AG20443 (cell line): ENCODE measurements around the gene EEF2.

Experiments used
- DNase-seq: peaks from one replicate; pipeline ENCODE4 v3.0.0; 2012; ENCODE audit warnings: low spot score, mixed read lengths

Gene EEF2

DNA sequence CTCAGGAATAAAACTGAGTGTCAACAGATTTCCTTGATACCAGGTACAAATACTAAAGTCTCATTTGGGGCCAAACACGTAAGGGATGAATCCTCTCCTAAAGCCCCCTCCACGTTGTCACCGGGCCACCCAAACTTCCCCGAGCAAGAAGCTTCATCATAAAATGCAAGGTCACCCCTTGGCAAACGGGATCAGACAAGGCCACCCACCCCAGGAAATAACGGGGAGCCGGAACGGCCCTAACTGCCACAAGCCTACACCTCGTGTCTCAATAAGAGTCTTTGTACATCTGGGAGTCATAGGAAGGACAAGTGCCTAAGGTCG lies 717 bp downstream of the EEF2 start:
- peak; percentile 3 for DNase-seq

DNA sequence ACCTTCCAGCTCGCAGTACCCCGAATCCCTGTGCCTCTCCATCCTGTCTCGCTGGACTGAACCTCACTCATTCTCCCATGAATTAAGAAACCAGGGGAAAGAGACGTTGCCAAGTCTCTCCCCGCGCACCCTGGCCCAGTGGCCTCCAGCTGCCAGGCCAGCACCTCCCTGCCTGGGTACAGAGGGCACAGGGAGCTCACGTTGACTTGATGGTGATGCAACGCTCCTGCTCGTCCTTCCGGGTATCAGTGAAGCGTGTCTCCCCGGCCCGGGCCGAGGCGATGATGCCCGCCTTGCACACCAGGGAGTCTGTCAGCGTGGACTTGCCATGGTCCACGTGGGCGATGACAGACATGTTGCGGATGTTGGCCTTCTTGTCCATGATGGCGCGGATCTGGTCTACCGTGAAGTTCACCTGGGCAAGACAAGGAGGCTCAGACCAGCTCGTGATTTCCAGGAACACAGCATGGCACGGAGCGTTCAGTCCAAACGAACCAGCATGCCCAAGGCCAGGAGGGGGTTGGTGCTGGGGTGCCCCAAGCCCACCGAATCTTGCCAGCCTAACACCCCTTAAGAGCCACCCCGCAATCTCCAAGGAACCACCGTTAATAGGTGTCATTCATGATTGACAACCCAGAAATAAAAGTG lies 1.2 kb downstream of the EEF2 start:
- peak; percentile 47 for DNase-seq

DNA sequence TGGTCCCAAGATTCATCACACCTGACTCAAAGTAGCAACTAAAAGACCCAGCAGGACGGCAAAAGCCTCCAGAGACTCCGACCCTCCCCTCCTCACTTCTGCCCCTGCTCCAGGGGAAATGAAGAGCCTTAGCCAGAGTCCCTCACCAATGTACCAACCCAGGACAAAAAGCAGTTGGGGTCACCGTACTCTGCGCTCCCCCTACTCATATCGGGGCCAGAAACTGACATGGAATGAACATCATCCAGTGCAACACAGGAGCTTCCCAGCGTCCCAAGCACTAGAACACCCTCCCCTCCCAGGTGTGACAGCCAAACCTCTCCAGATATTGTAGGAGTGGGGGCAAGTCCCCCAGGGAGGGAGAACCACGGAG lies 1.7 kb downstream of the EEF2 start:
- DNase-seq = peak; percentile 3

DNA sequence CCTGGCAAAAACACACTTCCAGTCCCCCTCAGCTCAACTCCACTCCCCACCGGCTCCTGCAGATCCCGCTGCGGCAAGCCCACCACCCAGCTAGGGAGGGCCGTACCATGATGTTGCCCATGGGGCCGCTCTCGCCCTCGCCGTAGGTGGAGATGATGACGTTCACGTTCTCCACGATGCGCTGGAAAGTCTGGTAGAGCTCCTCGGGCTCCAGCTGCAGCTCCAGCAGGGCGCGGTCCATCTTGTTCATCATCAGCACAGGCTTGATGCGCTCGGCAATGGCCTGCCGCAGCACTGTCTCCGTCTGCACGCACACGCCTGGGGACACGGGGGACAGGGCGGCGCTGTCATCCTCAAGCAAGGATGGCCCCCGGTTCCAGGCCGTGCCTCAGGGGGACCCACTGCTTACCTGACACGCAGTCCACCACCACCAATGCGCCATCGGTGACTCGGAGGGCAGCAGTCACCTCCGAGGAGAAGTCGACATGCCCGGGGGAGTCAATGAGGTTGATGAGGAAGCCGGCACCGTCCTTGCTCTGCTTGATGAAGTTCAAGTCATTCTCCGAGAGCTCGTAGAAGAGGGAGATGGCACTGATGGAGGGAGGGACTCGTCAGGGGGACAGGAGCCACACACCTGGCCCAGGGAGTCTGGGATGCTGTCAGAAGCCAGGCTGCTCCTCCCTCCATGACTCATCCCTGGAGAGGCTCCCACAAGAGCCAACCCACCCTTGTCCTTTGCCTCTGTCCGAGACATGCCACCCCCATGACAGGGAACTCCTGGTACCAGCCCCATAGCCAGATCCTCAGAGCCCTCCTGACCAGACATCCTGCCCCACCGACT lies 2.3 kb downstream of the EEF2 start:
- peak; percentile 51 for DNase-seq

DNA sequence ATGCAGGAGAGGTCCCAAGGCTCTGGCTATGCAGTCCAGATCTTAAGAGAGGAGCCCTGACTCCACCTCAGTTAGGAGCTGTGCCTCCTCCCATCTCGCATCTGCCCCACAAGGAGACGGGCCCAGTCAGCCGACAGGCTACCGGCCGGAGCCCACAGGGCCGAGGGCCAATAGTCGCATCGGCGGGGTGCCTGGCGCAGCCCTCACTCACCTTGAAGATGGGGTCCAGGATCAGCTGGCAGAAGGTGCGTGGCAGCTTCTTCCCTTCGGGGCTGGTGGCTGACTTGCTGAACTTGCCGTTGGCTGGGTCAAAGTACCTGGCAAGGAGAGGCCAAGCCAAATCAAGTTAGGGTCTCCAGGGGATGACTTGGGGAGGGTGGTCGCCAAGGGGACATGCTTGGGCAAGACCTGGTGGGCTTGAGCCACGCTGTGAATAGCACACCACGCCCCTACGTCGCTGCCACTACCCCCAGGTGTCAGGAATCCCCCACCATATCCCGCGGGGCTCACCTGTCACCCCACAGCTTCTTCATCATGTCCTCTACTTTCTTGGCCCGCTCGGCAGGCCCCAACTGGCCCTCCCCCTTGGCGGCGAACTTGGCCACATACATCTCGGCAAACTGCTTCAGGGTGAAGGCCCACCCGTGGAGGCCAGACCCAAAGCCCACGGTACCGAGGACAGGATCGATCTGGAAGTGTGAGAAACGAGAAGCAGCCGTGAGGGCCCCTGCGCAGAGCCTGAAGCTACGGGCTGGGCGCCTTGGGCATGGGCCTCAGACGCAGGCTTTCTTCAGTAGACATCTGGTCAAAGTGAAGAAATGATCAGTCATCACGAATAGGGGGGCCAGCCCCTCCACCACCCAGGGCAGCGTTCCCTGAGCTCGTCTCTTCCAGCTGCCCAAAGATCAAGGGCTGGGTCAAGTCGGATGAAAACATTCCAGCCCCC lies 3.3 kb downstream of the EEF2 start:
- DNase-seq = peak; percentile 4

DNA sequence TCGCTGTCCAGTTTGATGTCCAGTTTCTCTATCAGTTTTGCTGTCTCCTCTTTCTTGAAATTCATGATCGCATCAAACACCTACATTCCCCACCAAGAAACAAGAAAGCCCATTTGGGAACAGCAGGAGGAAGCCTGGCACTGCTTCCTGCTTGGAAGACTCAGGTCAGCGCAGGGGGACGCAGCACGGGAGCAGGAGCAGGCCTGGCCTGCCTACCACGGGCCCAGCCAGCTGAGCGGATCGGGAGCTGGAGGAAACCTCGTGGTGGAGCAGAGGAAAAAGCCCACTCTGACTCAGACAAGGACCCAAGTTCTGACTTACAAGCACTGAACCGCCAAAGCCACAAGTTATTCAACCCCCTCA lies 3.9 kb downstream of the EEF2 start:
- no peak for DNase-seq

DNA sequence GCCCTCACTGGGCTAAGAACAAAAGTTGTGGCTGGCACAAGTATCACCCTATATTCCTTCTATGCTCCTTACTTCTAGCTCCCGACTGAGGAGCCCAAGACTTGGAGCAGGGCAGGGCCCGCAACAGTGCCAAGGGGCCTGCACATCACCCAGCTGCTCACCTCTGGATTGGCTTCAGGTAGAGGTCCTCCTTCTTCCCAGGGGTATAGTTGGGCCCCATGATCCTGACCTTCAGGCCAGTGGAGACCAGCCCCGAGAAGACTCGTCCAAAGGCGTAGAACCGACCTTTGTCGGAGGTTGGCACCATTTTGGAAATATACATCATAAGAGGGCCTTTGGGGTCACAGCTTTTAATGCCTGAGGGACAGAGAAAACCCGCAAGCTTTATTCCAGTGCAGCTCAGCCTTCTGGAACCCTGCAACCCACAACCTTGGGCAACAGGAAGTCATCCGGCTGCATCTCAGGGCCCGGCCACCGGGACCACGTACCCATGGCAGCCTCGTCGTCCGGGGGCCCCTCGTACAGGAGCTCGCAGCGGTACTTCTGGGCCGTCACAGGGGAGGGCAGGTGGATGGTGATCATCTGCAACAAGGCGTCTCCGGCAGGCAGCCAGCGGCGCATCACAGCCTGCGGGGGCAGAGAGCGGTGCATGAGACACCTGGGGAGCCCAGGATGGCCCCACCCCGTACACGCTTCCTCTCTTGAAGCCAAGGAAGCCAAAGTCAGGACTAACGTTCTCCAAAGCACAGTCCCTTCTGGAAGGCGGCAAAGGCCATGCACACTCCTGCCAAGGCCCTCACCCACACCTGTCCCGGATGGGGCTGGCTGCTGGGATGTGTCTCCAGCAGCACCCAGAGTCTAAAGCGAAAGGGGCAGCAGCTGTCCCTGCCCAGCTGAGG lies 4.7 kb downstream of the EEF2 start:
- peak; percentile 3 for DNase-seq

DNA sequence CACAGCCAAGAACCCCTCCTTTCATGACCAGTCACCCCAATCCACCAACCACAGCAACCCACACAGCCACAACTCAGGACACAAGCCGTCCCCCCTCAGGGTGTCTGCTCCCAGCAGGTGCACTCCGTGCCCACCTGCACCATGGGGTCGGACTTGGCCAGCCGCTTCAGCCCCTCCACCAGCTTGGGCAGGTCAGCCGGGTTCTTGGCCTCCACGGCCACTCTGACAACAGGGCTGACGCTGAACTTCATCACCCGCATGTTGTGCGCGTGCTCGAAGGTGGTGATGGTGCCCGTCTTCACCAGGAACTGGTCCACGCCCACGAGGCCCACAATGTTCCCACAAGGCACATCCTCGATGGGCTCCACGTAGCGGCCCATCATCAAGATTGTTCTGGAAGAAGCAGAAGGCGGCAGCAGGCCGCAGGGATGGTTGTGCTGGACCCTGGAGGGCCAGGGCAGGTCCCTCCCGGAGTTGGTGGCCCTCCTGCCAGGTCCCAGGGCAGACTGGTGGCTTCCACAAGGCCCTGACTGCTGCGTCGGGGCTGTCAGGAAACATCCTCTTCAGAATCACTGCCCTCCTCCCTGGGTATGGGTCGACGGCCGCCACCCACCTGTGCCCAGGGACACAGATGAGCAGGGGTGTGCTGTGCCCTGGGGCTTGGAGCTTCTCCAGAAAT lies 5.5 kb downstream of the EEF2 start:
- peak; percentile 3 for DNase-seq

DNA sequence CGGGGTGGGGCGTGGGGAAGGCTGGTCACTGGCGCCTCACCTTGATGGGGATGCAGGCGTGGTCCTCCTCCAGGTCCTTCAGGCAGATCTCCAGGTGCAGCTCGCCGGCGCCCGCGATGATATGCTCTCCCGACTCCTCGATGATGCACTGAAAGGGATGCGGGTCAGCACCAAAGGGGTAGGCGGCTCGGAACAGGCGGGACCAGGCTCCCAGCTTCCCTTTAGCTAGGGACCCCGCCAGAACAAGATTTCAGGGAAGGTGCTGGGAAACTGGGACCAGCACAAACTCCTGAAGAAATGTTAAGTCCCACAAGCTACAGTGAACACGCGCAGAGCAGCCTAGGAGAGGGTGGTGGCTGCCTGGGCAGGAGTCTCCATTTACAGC lies 6.0 kb downstream of the EEF2 start:
- DNase-seq = no peak

DNA sequence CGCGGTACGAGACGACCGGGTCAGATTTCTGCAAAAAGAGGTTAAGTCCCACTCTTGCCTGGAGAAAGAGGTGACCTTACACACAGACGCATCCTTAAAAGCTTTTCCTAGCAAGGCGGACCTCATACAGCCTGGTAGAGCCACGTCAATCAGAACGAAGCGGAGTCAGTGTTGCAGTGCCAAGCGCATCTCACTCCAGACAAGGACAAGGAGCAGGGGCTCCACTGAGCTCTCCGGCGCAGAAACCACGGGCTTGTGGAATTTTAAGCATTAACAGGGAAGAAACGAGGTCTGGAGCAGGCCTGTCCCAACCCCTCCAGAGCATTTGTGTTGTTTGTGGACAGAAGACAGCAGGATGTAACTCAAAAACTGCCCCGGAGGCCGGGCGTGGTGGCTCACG lies 7.1 kb downstream of the EEF2 start:
- DNase-seq = no peak

DNA sequence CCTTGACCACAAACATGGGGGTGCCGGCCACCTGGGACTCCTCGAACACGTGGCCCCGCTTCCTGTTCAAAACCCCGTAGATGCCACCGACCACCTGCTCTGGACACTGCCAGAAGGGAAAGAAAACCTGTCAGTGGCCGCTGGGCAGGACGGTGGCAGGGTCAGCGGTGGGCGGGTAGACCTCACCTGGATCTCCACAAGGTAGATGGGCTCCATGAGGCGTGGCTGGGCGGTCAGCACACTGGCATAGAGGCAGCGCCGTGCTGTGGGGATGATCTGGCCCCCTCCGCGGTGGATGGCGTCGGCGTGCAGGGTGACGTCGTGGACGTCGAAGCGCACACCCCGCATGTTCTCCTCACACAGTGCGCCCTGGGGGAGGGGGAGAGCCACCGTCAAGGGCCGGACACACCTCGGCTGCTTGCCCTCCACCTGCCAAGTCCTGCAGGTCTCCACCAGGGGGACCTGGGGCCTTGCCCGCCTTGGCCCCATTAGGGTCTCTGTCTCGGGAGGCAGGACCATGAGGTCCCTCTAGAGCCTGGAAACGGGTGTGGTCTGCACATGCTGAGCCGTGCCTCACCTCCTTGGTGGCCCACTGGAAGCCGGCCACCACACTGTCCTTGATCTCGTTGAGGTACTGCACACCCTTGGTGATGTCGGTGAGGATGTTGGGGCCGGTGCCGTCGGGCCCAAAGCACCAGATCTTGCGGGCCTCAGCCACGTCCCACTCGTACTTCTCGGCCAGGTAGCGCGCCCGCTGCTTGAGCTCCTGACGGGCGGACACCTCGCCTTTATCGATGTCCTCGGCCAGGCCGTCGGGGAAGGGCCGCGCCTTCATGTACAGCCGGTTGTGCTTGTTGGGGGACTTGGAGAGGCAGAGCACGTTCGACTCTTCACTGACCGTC lies 7.8 kb downstream of the EEF2 start:
- DNase-seq = no peak

DNA sequence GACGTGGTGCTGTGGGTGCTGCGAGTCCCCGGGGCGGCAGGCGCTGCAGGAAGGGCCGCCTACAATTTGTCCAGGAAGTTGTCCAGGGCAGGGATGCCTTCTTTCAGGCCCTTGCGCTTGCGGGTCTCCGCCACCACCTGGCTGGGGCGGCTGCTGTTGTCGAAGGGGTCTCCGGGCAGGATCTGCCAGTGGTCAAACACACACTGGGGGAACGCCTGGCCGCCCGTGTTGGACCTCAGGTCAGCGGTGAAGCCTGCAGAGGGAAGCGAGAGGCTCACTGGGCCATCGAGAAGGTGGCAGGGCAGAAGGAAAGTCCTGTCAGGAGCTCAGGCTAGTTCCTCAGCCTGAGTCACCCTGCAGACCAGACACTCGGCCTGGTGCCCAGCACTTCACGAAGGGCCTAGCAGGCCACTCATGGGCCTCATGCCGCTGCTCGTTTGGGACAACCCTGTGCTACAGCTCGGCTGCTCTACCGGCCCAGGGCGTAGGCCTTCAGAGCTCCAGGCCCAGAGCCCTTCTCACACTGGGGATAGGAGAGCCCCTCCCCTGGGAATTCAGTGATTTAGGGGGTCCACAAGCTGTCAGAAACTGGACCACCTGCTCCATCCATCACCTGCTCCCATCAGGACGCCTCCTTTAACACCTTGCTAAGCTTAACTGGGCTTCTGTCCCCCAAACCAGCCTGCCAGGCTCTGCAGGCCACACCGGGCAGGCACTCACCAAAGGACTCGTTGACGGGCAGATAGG lies 8.6 kb downstream of the EEF2 start:
- peak; percentile 43 for DNase-seq

DNA sequence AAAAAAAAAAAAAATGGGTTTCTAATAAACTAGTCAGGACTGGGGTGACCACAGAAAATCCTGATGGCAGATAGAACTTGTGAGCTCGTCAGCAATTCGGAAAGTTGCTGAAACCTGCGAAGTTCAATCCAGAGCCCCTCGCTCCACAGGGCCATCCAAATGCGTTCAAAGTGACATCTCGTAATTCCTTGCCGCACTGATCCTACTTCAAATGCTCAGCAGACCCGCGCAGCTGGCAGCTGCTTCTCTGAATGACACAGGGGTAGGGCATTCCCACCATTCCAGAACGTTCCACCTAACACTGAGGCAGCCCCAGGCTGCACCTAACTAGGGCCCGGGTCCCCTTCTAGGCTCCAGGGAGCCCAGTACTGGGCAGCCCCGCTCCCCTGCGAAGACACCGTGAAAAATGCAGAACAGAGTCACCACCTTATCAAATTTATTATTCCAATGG lies 9.6 kb downstream of the EEF2 start:
- no peak for DNase-seq

DNA sequence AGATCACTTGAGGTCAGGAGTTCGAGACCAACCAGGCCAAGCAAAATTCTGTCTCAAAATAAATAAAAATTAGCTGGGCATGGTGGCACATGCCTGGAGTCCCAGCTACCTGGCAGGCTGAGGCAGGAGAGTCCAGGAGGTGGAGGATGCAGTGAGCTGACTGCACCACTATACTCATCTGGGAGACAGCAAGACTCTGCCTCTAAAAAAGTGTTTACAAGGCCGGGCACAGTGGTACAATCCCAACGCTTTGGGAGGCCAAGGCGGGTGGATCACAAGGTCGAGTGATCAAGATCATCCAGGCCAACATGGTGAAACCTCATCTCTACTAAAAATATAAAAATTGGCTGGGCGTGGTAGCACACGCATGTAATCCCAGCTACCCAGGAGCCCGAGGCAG lies 10.1 kb downstream of the EEF2 start:
- no peak for DNase-seq

DNA sequence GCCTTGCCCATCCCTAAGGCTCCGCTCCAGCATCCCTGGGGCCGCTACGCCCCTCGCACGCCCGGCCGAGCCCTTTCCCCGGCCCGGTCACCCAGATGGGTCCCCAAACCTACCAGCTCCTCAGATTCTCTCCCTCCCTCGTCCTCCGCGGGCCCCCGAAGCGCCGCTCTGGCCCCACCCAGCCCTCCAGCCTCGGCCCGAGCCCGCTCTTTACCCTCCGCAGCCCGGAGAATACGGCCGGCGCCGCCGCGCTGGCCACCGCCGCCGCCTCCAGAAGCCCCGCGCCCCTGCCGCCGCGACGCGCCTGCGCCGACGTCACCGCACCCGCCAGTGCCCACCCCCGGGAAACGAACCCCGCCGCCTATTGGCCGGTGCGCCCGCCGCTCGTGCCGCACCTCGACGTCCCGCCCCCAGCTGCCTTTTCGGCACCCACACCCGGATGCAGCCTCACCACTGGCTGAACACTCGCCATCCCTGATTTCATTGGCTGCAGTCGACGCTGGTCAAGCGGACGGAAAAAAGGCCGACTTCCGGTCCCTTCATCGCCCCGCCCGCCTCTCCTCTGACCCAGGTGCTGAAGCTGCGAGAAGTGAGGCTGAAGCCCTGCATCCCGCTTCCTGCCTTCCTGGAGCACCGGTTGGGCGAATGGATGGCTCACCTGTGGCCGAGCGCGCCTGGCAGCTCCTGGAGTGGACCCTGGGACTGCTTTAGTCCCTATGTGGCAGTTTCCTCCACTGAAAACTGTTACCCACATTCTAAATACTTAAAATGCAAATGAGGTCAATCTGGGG lies 14.3 kb downstream of the EEF2 start, which contains the start of gene DAPK3:
TSS of gene DAPK3 (minus strand) at position 292 of the 791 bp plus-strand sequence. CDS start 1,364 bp downstream, outside the sequence.
- peak; percentile 95 for DNase-seq

DNA sequence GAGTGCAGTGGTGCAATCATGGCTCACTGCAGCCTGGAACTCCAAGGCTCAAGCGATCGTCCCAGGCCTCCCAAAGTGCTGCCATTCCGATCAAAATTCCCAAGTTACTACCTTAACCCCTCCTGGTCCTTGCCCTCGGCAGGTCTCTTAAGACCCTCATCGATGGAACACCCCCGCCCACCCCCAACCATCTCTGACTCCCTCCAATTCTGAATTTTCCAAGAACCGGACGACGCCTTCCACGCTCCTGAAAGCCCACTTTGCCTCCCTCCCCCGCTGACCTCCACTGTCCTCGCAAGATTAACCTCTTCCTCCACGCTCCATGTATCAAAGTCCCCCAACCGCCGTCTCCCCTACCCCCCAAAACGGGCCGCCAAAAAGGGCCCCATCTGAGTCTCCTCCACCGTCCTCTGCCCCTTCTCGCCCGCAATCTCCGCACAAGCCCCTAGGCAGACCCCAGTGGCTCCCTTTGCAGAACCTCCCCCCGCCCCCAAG lies 14.9 kb downstream of the EEF2 start:
- no peak for DNase-seq

DNA sequence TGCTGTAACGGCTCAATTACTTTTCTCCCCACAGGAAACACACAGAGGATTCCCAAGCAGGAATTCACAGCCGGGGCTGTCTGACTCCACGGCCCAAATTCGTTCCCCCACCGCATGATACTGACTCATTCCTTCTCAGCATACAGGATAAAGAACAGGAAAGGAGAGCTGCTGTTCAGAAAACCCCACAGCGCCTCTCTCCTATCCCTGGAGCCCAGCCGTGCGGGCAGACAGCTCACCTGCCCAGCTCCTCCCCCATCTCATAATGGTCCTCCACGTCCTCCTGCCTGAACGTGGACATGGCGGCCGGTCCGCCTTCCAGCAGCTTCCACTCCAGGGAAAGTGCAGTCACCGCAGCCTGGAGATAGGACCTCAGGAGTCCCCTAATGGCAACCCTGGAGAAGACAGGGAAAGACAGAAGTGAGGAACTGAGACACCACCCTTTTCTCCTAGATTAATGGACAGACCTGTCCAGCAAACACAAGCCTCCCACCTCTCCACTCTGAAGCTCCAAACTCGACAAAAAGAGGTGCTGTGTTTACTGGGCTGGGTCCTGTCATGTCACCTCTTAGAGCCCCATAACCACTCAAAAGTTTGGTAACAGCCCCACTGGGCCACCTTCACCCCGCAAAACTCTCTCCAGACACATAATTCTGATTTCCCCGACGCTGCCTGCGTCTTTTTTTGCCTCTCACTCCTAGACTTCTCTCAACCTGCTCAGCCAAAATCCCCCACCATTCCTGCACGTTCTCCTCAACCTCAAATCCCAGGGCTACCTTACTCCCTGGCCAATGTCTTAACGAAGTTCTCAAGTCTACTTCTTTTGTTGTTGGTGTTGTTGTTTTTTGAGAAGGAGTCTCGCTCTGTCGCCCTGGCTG lies 15.6 kb downstream of the EEF2 start:
- DNase-seq = peak; percentile 50
